Psoas muscle (tissue), 8 donors: ENCODE data around the gene CTU2. TPM values are rescaled to one million over a fixed set of nuclear protein-coding genes. Genes with fewer than 3 reads are reported as not detected.

ENCODE experiments used
- ATAC-seq, 4 donors: fragments of 200-7000 bp; cut with Tn5 transposase; one replicate each; pipeline ENCODE4 v1.9.1; 2020; ENCODE audit warnings: moderate library complexity in 3 of 4, mild to moderate bottlenecking in 2 of 4
- DNase-seq, 2 donors: peaks; one replicate each; pipeline ENCODE4 v3.0.0-alpha.2; 2020
- H3K27ac ChIP-seq: fragments of 200-600 bp; one replicate; pipeline ENCODE4 v1.8.0; 2022
- H3K27me3 ChIP-seq, 3 donors: fragments of 200-600 bp in 1 of 3; one replicate each; pipeline versions ENCODE4 v1.6.1 to v1.8.0; 2013 to 2022; ENCODE audit warnings: low read length in 2 of 3, mild to moderate bottlenecking in 2 of 3, moderate library complexity in 1 of 3; ENCODE audit not compliant: insufficient read depth in 3 of 3
- H3K36me3 ChIP-seq, 2 donors: fragments of 200-600 bp in 1 of 2; one replicate each; pipeline versions ENCODE4 v1.6.1 to v1.8.0; 2013 to 2022; ENCODE audit warnings: low read depth in 1 of 2, mild to moderate bottlenecking in 1 of 2, moderate library complexity in 1 of 2; ENCODE audit not compliant: insufficient read depth in 1 of 2
- H3K4me1 ChIP-seq: fragments of 200-600 bp; one replicate; pipeline ENCODE4 v1.8.0; 2022
- H3K4me3 ChIP-seq: fragments of 200-600 bp; one replicate; pipeline ENCODE4 v1.8.0; 2022; ENCODE audit warnings: mild to moderate bottlenecking
- H3K9me3 ChIP-seq: fragments of 200-600 bp; one replicate; pipeline ENCODE4 v1.8.0; 2022
- WGBS, 3 donors: extraction: QIAGEN DNeasy Blood & Tissue Kit; methylation state at CpG; one replicate each; pipeline versions ENCODE4 v1.1.6 to v1.1.7; 2013; 5-methylcytosine and 5-hydroxymethylcytosine counted together
- intact Hi-C, 2 donors: fragments of 100-400 bp; cut with DNase I; formaldehyde crosslinking; loops; one replicate each; pipeline versions ENCODE4 v1.11.0 to v1.14.2; 2022
- polyA plus RNA-seq, 3 donors: library from polyadenylated mRNA; stranded (reverse); fragments of 200-250 nt; gene quantifications; one replicate each; pipeline ENCODE4 v1.2.3, GENCODE V29; 2013
- total RNA-seq, 4 donors: library from RNA; stranded (reverse); fragmentation: NEBNext Ultra II Directional in 2 of 4; extraction: Animal tissue kit (Norgen Biotek cat#: 25700) in 2 of 4; gene quantifications; one replicate each; pipeline versions ENCODE4 v1.2.1 to v1.2.4, GENCODE V29; 2021 to 2023
- TF ChIP-seq, protein P1 (sequence below): fragments of 200-600 bp; IDR thresholded peaks from one replicate; pipeline ENCODE4 v1.8.0; 2022; ENCODE audit warnings: antibody characterized with exemption
- donor health status: healthy with polysubstance abuse.
- donor health status: DM: no; HTN: no; CAD: no; lungs with moderate emphysema.
- donor health status: Bipolar disorder and iron deficiency.
- donor health status: healthy.
- donor health status: DM: yes; HTN: yes; CAD: no.
- donor health status: DM: no; HTN: no; CAD: no.
- donor health status: DM: no; HTN: no; CAD: no.
- donor health status: DM: yes; HTN: yes; CAD: no.

Gene CTU2
- total and polyA plus RNA-seq, 7 donors: 12.4 to 24.1 (median 20.2) TPM

DNA sequence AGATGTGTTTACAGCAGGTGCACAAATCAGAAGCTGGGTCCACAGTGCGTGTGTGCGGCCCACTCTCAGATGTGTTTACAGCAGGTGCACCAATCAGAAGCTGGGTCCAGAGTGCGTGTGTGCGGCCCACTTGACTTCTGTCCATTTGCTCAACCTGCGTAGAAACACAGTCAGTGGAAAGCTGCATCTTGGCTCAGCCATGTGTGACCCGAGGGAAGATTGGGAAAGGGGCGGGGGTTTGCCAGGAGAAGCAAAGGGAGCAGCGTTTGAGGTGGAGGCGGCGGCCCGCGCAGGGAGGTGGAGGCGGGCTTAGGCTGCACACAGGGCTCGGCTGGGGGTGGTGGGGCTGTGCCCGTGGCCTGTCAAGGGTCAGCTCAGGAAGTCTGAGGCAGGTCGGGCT is 4.3 kb downstream of the CTU2 start:
- Histone ChIP-seq H3K4me3 (no peak overlapping the region), H3K27ac (no peak overlapping the region), H3K36me3 (peaks cover 2 to 31% of the 10 kb centered on the region in 2 donors), H3K9me3 (no peaks in the 10 kb centered on the region), H3K4me1 (peaks cover 9% of the 10 kb centered on the region), H3K27me3 (no peaks in the 10 kb centered on the region)
- intact Hi-C loops: no loop called here
- ATAC-seq: no peak
- no peak for DNase-seq
- TF ChIP-seq, protein P1, sequence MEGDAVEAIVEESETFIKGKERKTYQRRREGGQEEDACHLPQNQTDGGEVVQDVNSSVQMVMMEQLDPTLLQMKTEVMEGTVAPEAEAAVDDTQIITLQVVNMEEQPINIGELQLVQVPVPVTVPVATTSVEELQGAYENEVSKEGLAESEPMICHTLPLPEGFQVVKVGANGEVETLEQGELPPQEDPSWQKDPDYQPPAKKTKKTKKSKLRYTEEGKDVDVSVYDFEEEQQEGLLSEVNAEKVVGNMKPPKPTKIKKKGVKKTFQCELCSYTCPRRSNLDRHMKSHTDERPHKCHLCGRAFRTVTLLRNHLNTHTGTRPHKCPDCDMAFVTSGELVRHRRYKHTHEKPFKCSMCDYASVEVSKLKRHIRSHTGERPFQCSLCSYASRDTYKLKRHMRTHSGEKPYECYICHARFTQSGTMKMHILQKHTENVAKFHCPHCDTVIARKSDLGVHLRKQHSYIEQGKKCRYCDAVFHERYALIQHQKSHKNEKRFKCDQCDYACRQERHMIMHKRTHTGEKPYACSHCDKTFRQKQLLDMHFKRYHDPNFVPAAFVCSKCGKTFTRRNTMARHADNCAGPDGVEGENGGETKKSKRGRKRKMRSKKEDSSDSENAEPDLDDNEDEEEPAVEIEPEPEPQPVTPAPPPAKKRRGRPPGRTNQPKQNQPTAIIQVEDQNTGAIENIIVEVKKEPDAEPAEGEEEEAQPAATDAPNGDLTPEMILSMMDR: no peak
- 68 to 70% (median 69%) methylated on average over 16 of the region's 16 CpGs for WGBS, 3 donors

GRCh38 chr16:88711750-88712340 is 5.5 kb downstream of the CTU2 start:
- peaks cover 9% of the 10 kb centered on the region for H3K4me1 ChIP-seq
- intact Hi-C loops: no loop called here
- 69 to 90% (median 76%) methylated on average over 16 to 18 of the region's 18 CpGs for WGBS, 3 donors
- H3K27ac ChIP-seq: no peak overlapping the region
- H3K27me3 ChIP-seq: no peaks in the 10 kb centered on the region
- H3K4me3 ChIP-seq: no peak overlapping the region
- no peak for ATAC-seq
- TF ChIP-seq, protein P1: no peak
- no peak for DNase-seq
- peaks cover 6 to 44% of the 10 kb centered on the region in 2 donors for H3K36me3 ChIP-seq
- H3K9me3 ChIP-seq: no peaks in the 10 kb centered on the region

- TF ChIP-seq, protein P1: no peak
- no peak for DNase-seq
- Histone ChIP-seq H3K36me3 (peaks cover 7 to 50% of the 10 kb centered on the region in 2 donors), H3K4me1 (peaks cover 3% of the 10 kb centered on the region), H3K4me3 (no peak overlapping the region), H3K9me3 (no peaks in the 10 kb centered on the region), H3K27ac (no peak overlapping the region), H3K27me3 (no peaks in the 10 kb centered on the region)
- ATAC-seq: no peak
- 77 to 82% (median 77%) methylated on average over 20 to 25 of the region's 25 CpGs for WGBS, 3 donors
- intact Hi-C loops: no loop called here
These were observed 6.2 kb downstream of the CTU2 start for GRCh38 chr16:88712362-88712979.

GRCh38 chr16:88713054-88713453 is 6.8 kb downstream of the CTU2 start:
- TF ChIP-seq, protein P1: no peak

More at GRCh38 chr16:88713054-88713453, 6.8 kb downstream of the CTU2 start:
- DNase-seq (no peak), ATAC-seq (no peak)
- Histone ChIP-seq H3K4me1 (no peaks in the 10 kb centered on the region), H3K4me3 (no peak overlapping the region), H3K9me3 (no peaks in the 10 kb centered on the region), H3K27me3 (no peaks in the 10 kb centered on the region), H3K27ac (no peak overlapping the region), H3K36me3 (peaks cover 7 to 54% of the 10 kb centered on the region in 2 donors)
- WGBS, 3 donors: 71 to 75% (median 72%) methylated on average over 13 to 15 of the region's 15 CpGs
- intact Hi-C loops: no loop called here
